SU-DHL-6 (cell line): Measurements from ENCODE around the gene FBXW7.

Source experiments
- EZH2phosphoT487 ChIP-seq: fragments of 200-600 bp; sonication (generic), shearing (Covaris generic); conservative IDR thresholded peaks from 2 replicates; pipeline ENCODE4 v1.6.1; 2018; ENCODE audit warnings: mild to moderate bottlenecking, antibody characterized with exemption, low read length, moderate library complexity, mixed read lengths
- TF ChIP-seq, protein P1 (sequence below): fragments of 200-600 bp; sonication (generic); IDR thresholded peaks from one replicate; pipeline ENCODE4 v1.5.1; 2017; ENCODE audit warnings: antibody characterized with exemption, mild to moderate bottlenecking, low read length, moderate library complexity; ENCODE audit not compliant: insufficient read depth, poor library complexity, severe bottlenecking

DNA sequence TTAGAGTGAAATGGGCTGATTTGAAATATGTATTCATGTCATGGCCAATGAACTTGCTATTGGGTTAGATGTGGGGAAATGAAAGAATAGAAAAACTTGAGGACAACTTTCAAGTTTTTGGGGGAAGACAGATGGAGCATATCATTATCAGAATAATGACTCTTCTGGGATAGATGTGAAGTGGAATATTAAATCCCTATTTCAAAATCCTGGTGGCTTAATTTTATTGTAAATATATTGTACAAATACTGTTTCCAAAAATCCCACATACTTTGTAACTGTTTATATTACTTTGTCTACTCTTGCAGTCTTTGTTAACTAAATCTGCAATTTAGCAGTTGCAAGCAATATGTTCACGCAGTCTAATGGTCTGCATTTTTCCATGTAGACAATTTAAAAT is 35.9 kb upstream of the FBXW7 start:
- TF ChIP-seq, protein P1, sequence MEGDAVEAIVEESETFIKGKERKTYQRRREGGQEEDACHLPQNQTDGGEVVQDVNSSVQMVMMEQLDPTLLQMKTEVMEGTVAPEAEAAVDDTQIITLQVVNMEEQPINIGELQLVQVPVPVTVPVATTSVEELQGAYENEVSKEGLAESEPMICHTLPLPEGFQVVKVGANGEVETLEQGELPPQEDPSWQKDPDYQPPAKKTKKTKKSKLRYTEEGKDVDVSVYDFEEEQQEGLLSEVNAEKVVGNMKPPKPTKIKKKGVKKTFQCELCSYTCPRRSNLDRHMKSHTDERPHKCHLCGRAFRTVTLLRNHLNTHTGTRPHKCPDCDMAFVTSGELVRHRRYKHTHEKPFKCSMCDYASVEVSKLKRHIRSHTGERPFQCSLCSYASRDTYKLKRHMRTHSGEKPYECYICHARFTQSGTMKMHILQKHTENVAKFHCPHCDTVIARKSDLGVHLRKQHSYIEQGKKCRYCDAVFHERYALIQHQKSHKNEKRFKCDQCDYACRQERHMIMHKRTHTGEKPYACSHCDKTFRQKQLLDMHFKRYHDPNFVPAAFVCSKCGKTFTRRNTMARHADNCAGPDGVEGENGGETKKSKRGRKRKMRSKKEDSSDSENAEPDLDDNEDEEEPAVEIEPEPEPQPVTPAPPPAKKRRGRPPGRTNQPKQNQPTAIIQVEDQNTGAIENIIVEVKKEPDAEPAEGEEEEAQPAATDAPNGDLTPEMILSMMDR: no peak
- TF ChIP-seq EZH2phosphoT487: no peak
